ENCODE results near the gene SCMH1.

SCMH1 gene

DNA sequence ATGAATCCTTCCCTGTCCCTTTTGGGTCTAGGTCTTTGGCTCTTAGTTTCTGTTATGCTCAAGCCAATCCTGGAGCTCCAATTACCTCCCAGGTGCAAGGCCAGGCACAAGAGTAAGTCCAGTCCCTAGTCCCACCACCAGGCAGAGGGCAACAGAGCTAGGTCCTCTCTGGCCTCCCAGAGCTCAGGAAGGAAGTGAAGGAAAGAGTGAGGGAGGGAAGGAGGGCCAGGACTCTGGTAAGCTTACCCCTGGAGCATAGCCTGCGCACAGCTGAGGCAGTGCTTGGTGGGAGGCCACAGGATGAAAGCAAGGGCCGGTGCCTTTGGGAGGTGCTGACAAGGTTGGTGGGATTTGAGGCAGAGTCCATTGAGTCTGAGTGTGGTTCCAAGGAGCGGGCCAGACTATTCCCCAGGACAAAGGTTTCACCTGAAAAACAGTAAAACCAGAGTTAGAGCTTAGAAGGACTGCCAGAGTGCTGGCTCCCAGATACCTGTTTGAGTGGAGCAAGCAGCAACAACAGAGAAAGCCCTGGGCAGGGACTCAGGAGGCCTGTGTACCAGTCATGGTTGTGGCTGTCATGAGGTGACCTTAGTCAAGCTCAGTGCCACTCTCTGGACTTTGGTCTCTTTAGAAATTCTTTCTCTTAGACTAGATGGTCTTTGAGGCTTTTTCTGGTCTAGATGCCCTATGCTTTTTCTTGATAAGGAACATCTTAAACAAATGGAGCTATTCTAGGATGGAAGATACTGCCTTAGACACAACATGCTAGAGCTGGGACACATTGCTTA is 204.8 kb downstream of the SCMH1 start:
- TF ChIP-seq, protein P1, sequence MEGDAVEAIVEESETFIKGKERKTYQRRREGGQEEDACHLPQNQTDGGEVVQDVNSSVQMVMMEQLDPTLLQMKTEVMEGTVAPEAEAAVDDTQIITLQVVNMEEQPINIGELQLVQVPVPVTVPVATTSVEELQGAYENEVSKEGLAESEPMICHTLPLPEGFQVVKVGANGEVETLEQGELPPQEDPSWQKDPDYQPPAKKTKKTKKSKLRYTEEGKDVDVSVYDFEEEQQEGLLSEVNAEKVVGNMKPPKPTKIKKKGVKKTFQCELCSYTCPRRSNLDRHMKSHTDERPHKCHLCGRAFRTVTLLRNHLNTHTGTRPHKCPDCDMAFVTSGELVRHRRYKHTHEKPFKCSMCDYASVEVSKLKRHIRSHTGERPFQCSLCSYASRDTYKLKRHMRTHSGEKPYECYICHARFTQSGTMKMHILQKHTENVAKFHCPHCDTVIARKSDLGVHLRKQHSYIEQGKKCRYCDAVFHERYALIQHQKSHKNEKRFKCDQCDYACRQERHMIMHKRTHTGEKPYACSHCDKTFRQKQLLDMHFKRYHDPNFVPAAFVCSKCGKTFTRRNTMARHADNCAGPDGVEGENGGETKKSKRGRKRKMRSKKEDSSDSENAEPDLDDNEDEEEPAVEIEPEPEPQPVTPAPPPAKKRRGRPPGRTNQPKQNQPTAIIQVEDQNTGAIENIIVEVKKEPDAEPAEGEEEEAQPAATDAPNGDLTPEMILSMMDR (IDR thresholded peaks at IDR 0.05; ENCODE audit: borderline replicate concordance, insufficient read depth, low read depth, low read length) = no peak
- no peak overlapping the region for H3K4me3 ChIP-seq (ENCODE audit: low read depth, low read length)

GRCh38 chr1:41033272-41033671 is 208.8 kb downstream of the SCMH1 start:
- TF ChIP-seq, protein P1 (IDR thresholded peaks at IDR 0.05; ENCODE audit: borderline replicate concordance, insufficient read depth, low read depth, low read length) = no peak
- H3K4me3 ChIP-seq (ENCODE audit: low read depth, low read length) = no peak overlapping the region

DNA sequence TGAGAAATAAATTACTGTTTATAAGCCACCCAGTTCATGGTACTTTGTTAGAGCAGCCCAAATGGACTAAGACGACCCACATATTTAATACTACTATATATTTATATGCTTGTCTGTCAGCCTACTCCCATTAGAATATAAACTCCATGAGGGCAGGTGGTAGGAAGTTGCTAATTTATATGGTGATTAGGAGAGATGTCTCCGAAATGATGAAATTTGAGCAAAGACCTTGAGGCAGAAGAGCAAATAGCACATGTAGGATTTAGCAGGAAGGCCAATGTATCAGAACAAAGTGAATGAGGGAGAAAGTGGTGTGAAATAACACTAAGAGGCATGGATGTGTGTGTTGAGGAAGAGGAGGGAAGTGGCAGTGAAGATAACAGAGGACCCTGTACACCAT is 210.0 kb downstream of the SCMH1 start:
- H3K4me3 ChIP-seq (ENCODE audit: low read depth, low read length) = no peak overlapping the region
- TF ChIP-seq, protein P1 (IDR thresholded peaks at IDR 0.05; ENCODE audit: borderline replicate concordance, insufficient read depth, low read depth, low read length) = no peak

DNA sequence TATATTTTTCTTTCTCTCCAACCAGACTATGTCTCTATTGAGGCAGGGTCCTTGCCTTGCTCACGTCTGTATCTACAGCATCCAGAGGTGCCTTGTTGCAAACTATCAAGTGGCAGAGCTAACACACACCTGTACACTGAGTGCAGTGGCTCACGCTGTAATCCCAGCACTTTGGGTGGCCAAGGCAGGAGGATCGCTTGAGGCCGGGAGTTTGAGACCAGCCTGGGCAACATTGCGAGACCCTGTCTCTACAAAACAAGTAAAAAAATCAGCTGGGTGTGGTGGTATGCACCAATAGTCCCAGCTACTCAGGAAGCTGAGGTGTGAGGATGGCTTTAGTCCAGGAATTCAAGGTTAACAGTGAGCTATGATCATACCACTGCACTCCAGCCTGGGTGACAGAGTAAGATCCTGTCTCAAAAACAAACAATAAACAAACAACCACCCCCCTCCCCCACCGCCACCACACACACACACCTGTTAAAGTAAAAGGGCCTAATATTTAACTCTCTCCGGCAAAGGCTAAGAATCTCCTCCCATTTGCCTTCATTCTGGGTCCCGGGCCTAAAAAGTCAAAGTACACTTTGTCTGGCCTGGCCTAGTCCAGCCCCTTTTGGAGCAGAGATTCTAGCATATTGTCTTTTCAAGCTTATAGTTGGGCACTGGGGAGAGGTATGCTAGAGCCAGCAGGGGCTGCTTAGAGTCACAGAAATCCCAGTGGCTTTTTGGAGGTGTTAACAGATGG is 211.1 kb downstream of the SCMH1 start:
- no peak overlapping the region for H3K4me3 ChIP-seq (ENCODE audit: low read depth, low read length)
- TF ChIP-seq, protein P1 (IDR thresholded peaks at IDR 0.05; ENCODE audit: borderline replicate concordance, insufficient read depth, low read depth, low read length) = no peak

DNA sequence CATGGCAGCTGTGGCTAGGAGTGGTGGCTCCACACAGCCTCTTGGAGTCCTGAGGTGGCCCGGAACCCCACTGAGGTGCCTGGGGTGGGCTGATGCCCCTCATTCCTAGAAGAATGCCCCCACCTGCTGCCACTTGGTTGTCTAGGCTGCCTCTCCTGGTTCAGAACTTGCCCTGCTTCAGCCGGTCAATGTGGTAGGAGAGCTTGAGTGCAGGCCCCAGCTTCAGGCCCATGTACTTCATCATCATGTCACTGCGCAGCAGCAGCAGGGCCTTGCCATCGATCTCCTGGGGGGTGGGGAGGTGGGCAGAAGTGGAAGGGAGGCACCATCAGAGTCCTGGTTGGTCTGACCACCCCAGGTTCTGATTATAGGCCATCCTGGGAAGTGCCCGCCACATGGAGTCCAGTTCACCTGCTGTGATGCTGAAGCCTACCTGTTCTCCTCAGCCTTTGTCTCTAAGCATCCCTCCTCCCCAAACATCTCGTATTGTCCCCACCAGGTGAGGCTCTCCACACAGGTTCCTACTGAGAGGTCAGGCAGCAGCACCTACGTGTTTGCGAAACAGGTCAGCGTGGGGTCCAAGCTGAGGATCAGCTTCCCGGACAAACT is 214.0 kb downstream of the SCMH1 start:
- no peak overlapping the region for H3K4me3 ChIP-seq (ENCODE audit: low read depth, low read length)
- TF ChIP-seq, protein P1 (IDR thresholded peaks at IDR 0.05; ENCODE audit: borderline replicate concordance, insufficient read depth, low read depth, low read length) = no peak

DNA sequence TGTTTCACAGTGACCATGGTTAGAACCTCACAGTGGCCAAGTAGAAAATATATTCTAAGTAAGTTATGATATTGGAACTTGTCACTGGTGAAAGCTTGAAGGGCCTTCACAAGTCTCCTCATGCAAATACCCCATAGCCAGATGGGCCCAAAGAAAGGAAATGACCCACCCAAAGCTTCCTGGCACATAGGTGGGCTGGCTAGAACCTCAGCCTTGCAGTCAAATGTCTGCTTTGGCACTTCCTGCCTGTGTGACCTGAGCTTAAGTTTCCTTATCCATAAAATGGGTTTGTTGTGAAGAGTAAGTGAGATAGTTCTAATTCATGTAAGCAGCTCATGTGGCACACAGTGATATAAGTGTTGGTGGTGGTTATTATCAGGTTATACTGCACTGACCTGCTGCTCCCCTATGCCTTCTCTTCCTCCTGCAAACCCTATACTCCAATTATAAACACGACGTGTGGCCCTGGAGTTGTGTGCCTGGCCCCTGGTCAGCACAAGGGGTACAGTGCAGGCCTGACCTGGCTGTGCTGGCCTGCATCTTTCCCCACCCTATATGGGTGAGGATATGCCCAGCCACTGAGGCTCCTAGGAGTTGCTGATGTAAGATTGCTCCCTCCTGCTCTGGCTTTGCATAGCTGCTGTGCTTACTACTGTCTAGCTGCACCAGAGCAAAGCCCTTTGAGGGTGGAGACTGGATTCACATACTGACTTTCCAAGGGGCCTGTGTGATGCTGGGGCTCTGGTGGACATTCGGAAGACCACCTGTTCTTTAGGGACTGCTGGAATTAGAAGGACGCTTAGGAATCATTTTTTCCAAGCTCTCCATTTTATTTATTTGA is 215.9 kb downstream of the SCMH1 start:
- TF ChIP-seq, protein P1 (IDR thresholded peaks at IDR 0.05; ENCODE audit: borderline replicate concordance, insufficient read depth, low read depth, low read length) = no peak

More for the DNA sequence above, 215.9 kb downstream of the SCMH1 start:
- no peak overlapping the region for H3K4me3 ChIP-seq (ENCODE audit: low read depth, low read length)
